HG03196 (cell line): ENCODE measurements around the gene ADORA2A.

ENCODE experiments used
- ATAC-seq: cut with Tn5 transposase; IDR thresholded peaks from one replicate; pipeline ENCODE4 v1.9.1; 2021; ENCODE audit not compliant: unreplicated experiment

ADORA2A gene

GRCh38 chr22:24431309-24432034 is 4.1 kb downstream of the ADORA2A start:
- ATAC-seq: no peak

GRCh38 chr22:24432059-24432853 is 4.9 kb downstream of the ADORA2A start:
- no peak for ATAC-seq

GRCh38 chr22:24433001-24433827 is 5.8 kb downstream of the ADORA2A start:
- ATAC-seq: no peak

GRCh38 chr22:24433828-24434470 is 6.5 kb downstream of the ADORA2A start:
- peak; percentile 53 for ATAC-seq

GRCh38 chr22:24434471-24435322 is 7.3 kb downstream of the ADORA2A start:
- peak; percentile 39 for ATAC-seq

GRCh38 chr22:24435323-24435645 is 7.9 kb downstream of the ADORA2A start:
- no peak for ATAC-seq

- ATAC-seq: no peak
These were observed 8.5 kb downstream of the ADORA2A start for GRCh38 chr22:24435861-24436371.

GRCh38 chr22:24436553-24436952 is 9.2 kb downstream of the ADORA2A start:
- ATAC-seq: no peak

GRCh38 chr22:24437091-24437490 is 9.7 kb downstream of the ADORA2A start:
- ATAC-seq: no peak

- peak; percentile 23 for ATAC-seq
These were observed 10.4 kb downstream of the ADORA2A start for GRCh38 chr22:24437741-24438328.

GRCh38 chr22:24440270-24440717 is 12.9 kb downstream of the ADORA2A start:
- ATAC-seq: no peak

- ATAC-seq: no peak
These were observed 13.5 kb downstream of the ADORA2A start for GRCh38 chr22:24440718-24441405.

- no peak for ATAC-seq
These were observed 14.3 kb downstream of the ADORA2A start for GRCh38 chr22:24441406-24442351.

- ATAC-seq: no peak
These were observed 14.9 kb downstream of the ADORA2A start for GRCh38 chr22:24442352-24442744.

- no peak for ATAC-seq
These were observed 16.3 kb downstream of the ADORA2A start for GRCh38 chr22:24443668-24444067.

- no peak for ATAC-seq
These were observed 16.9 kb downstream of the ADORA2A start for GRCh38 chr22:24444251-24444650.

GRCh38 chr22:24444729-24445466 is 17.5 kb downstream of the ADORA2A start:
- ATAC-seq: no peak
